Measurements from ENCODE around the gene USP5.
"Not testable (repeated sequence)": the region's sequence is repeated elsewhere in the genome, so short reads cannot be mapped to it uniquely, and the experiment has no call there.

Gene USP5

GRCh38 chr12:6865307-6865706, 13.4 kb downstream of the USP5 start:
- not testable (repeated sequence) for DNase-seq (ENCODE audit: low spot score)

- no peak for DNase-seq (ENCODE audit: low spot score)
Observed at GRCh38 chr12:6866163-6866919, 14.4 kb downstream of the USP5 start.

GRCh38 chr12:6866920-6867412, 15.0 kb downstream of the USP5 start:
- DNase-seq (ENCODE audit: low spot score): no peak

- peak; percentile 82 for DNase-seq (ENCODE audit: low spot score)
Observed at GRCh38 chr12:6867413-6868210, 15.7 kb downstream of the USP5 start, which contains the start of gene TPI1. TSS of gene TPI1 (plus strand) at chr12:6867531. CDS start at chr12:6867567, 36 bp downstream.

GRCh38 chr12:6868211-6869048, 16.5 kb downstream of the USP5 start:
- DNase-seq (ENCODE audit: low spot score): peak; percentile 52

- peak; percentile 94 for DNase-seq (ENCODE audit: low spot score)
Observed at GRCh38 chr12:6869049-6870021, 17.4 kb downstream of the USP5 start.

- DNase-seq (ENCODE audit: low spot score): not testable (repeated sequence)
Observed at GRCh38 chr12:6870304-6870703, 18.4 kb downstream of the USP5 start.

GRCh38 chr12:6871052-6871957, 19.4 kb downstream of the USP5 start:
- peak; percentile 51 for DNase-seq (ENCODE audit: low spot score)

GRCh38 chr12:6872073-6873048, 20.4 kb downstream of the USP5 start:
- peak; percentile 88 for DNase-seq (ENCODE audit: low spot score)

- peak; percentile 99 for DNase-seq (ENCODE audit: low spot score)
Observed at GRCh38 chr12:6873094-6874014, 21.4 kb downstream of the USP5 start, which contains the start of gene SPSB2. TSS of gene SPSB2 (minus strand) at chr12:6873303. CDS start at chr12:6872901, 402 bp downstream.

GRCh38 chr12:6874015-6874368, 22.0 kb downstream of the USP5 start:
- DNase-seq (ENCODE audit: low spot score): not testable (repeated sequence)

GRCh38 chr12:6879824-6880223, 27.9 kb downstream of the USP5 start:
- not testable (repeated sequence) for DNase-seq (ENCODE audit: low spot score)

GRCh38 chr12:6883252-6883651, 31.3 kb downstream of the USP5 start:
- DNase-seq (ENCODE audit: low spot score): no peak

GRCh38 chr12:6883683-6884082, 31.7 kb downstream of the USP5 start:
- no peak for DNase-seq (ENCODE audit: low spot score)

- DNase-seq (ENCODE audit: low spot score): no peak
Observed at GRCh38 chr12:6884539-6884938, 32.6 kb downstream of the USP5 start.

GRCh38 chr12:6886206-6886999, 34.5 kb downstream of the USP5 start:
- not testable (repeated sequence) for DNase-seq (ENCODE audit: low spot score)

GRCh38 chr12:6887460-6887859, 35.5 kb downstream of the USP5 start:
- no peak for DNase-seq (ENCODE audit: low spot score)

All from NAMALWA (cell line).